ENCODE data around the gene ANKMY1. TPM values are rescaled to one million over a fixed set of nuclear protein-coding genes. Genes with fewer than 3 reads are reported as not detected.
"Not testable (repeated sequence)": the region's sequence is repeated elsewhere in the genome, so short reads cannot be mapped to it uniquely, and the experiment has no call there.

The ANKMY1 gene
- total RNA-seq, 1 experiment from 2014 or later, result 19.5 TPM

DNA sequence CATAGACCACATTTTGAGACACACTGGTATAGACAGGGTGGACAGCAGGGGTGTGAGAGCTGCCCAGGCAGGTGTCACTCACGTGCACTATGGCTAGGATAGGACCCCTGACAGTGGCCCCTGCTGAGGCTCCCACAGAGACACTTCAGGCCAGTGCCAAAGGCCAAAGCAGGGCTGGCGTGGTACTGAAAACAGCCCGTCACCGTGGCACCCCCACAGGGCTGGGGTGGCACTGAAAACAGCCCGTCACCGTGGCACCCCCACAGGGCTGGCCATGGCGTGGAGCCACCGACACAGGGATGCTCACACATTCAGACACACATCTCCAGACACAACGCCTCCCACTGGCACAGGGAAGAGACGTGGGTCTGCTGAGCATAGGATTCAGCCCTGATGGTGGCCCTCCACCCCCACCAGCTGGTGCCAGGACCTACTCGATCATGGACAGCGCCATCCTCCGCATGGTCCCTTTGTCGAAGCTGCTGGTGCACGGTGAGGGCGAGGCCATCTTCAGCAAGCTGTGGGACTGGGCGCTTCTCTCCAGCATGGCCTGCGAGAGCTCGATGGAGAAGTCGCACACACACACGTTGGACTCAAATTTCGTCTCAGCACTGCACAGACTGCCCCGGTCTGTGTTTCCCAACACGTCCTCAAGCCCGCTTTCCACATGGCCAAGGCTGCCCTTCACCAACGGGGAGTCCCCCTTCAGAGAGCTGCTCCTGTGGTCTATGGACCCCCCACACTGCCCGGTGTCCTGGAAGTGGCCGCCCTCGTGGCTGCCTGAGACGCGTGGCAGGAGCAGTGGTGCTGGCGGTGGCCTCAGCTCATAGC lies 34.1 kb downstream of the ANKMY1 start:
- CTCF ChIA-PET, result interaction anchor here (1.7 kb wide), 1 partner anchor 10 kb away, joined by 3 read pairs; no protein-coding TSS in a partner anchor
- Histone ChIP-seq H3K4me2 (ENCODE audit: low read length) (no peak overlapping the region), H3K36me3 (ENCODE audit: low read depth, low read length) (peaks cover 38% of the 10 kb centered on the region), H3K27ac (ENCODE audit: low read length) (no peak overlapping the region), H3K4me1 (ENCODE audit: insufficient read depth, low read length) (no peaks in the 10 kb centered on the region), H3K79me2 (ENCODE audit: low read length) (no peaks in the 10 kb centered on the region), H3K27me3 (ENCODE audit: low read length) (no peaks in the 10 kb centered on the region), H3K9me3 (ENCODE audit: low read length) (peaks cover 9% of the 10 kb centered on the region; the same call in 1 of the 2 replicates), H3K9ac (ENCODE audit: low read length) (no peak overlapping the region), H3K9me2 (replicated peaks; ENCODE audit: low read length) (no peaks in the 10 kb centered on the region), H3F3A (ENCODE audit: low read length, unreplicated experiment) (no peaks in the 10 kb centered on the region), H2AFZ (ENCODE audit: low read length) (no peak overlapping the region), H4K20me1 (ENCODE audit: low read length) (no peaks in the 10 kb centered on the region), H3K4me3 (ENCODE audit: low read length) (no peak overlapping the region)
- no peak for ATAC-seq
- intact Hi-C loops (cut with micrococcal nuclease), result no loop called here
- POLR2A ChIA-PET (ENCODE audit: unreplicated experiment), result no interaction called here
- TF ChIP-seq EZH2 (IDR thresholded peaks at IDR 0.05; ENCODE audit: low read length, unreplicated experiment), result no peak
- TF ChIP-seq, protein P1, sequence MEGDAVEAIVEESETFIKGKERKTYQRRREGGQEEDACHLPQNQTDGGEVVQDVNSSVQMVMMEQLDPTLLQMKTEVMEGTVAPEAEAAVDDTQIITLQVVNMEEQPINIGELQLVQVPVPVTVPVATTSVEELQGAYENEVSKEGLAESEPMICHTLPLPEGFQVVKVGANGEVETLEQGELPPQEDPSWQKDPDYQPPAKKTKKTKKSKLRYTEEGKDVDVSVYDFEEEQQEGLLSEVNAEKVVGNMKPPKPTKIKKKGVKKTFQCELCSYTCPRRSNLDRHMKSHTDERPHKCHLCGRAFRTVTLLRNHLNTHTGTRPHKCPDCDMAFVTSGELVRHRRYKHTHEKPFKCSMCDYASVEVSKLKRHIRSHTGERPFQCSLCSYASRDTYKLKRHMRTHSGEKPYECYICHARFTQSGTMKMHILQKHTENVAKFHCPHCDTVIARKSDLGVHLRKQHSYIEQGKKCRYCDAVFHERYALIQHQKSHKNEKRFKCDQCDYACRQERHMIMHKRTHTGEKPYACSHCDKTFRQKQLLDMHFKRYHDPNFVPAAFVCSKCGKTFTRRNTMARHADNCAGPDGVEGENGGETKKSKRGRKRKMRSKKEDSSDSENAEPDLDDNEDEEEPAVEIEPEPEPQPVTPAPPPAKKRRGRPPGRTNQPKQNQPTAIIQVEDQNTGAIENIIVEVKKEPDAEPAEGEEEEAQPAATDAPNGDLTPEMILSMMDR (conservative IDR thresholded peaks at IDR 0.05; ENCODE audit: low read depth, low read length), result no peak
- TF ChIP-seq EZH2phosphoT487 (IDR thresholded peaks at IDR 0.05; ENCODE audit: borderline replicate concordance, low read length), result no peak
- no peak for DNase-seq
- no TSS peak for BruUV-seq (replicated peaks)

DNA sequence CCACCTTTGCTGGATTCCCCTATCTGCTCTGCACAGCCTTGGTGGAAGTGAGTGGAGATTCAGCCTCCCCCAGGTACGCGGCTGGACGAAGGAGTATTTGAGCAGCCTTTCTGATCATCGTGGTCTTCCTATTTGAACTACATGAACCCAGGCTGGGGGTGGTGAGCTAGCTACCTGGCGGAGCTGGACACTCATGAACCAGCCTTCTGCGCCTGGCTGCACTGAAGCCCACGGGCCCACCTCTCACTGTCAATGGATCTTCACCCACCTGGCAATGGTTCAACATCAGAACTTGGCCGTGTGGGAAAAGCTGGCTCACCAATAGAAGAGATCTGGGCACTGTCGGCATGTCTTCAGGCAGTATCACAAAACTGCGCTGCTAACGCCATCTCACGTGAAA lies 35.4 kb downstream of the ANKMY1 start:
- peaks cover 9% of the 10 kb centered on the region; the same call in 1 of the 2 replicates for H3K9me3 ChIP-seq (ENCODE audit: low read length)
- no peaks in the 10 kb centered on the region for H3K4me1 ChIP-seq (ENCODE audit: insufficient read depth, low read length)
- DNase-seq (no peak), ATAC-seq (no peak)
- no peaks in the 10 kb centered on the region for H3K9me2 ChIP-seq (replicated peaks; ENCODE audit: low read length)
- H2AFZ ChIP-seq (ENCODE audit: low read length), result no peak overlapping the region
- CTCF ChIA-PET, result no interaction called here
- no TSS peak for BruUV-seq (replicated peaks)
- POLR2A ChIA-PET (ENCODE audit: unreplicated experiment), result no interaction called here
- H3K4me3 ChIP-seq (ENCODE audit: low read length), result no peak overlapping the region
- no peak overlapping the region for H3K4me2 ChIP-seq (ENCODE audit: low read length)
- no peak overlapping the region for H3K9ac ChIP-seq (ENCODE audit: low read length)
- no peaks in the 10 kb centered on the region for H3K79me2 ChIP-seq (ENCODE audit: low read length)
- H3K36me3 ChIP-seq (ENCODE audit: low read depth, low read length), result peaks cover 38% of the 10 kb centered on the region
- no peak overlapping the region for H3K27ac ChIP-seq (ENCODE audit: low read length)
- intact Hi-C loops (cut with micrococcal nuclease), result no loop called here
- H3K27me3 ChIP-seq (ENCODE audit: low read length), result no peaks in the 10 kb centered on the region
- no peaks in the 10 kb centered on the region for H3F3A ChIP-seq (ENCODE audit: low read length, unreplicated experiment)
- TF ChIP-seq, protein P1 (conservative IDR thresholded peaks at IDR 0.05; ENCODE audit: low read depth, low read length), result no peak
- no peak for TF ChIP-seq EZH2phosphoT487 (IDR thresholded peaks at IDR 0.05; ENCODE audit: borderline replicate concordance, low read length)
- TF ChIP-seq EZH2 (IDR thresholded peaks at IDR 0.05; ENCODE audit: low read length, unreplicated experiment), result no peak
- no peaks in the 10 kb centered on the region for H4K20me1 ChIP-seq (ENCODE audit: low read length)

DNA sequence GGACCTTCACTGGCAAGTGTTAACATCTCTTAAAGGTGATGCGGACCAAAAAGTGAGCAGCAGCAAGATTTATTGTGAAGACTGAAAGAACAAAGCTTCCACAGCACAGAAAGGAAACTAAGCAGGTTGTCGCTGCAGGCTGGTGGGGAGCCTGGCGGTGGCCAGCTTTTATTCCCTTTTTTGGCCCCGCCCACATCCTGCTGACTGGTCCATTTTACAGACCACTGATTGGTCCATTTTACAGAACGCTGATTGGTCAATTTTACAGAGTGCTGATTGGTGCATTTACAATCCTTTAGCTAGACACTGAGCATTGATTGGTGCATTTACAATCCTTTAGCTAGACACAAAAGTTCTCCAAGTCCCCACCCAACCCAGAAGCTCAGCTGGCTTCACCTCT lies 35.9 kb downstream of the ANKMY1 start:
- H3K79me2 ChIP-seq (ENCODE audit: low read length); H3K9ac ChIP-seq (ENCODE audit: low read length); H3K27me3 ChIP-seq (ENCODE audit: low read length); H2AFZ ChIP-seq (ENCODE audit: low read length); intact Hi-C loops (cut with micrococcal nuclease); DNase-seq; H3K9me3 ChIP-seq (ENCODE audit: low read length); POLR2A ChIA-PET (ENCODE audit: unreplicated experiment); H3K4me2 ChIP-seq (ENCODE audit: low read length); H4K20me1 ChIP-seq (ENCODE audit: low read length); H3K27ac ChIP-seq (ENCODE audit: low read length); CTCF ChIA-PET; H3K4me1 ChIP-seq (ENCODE audit: insufficient read depth, low read length); H3K9me2 ChIP-seq (replicated peaks; ENCODE audit: low read length); H3K4me3 ChIP-seq (ENCODE audit: low read length); H3F3A ChIP-seq (ENCODE audit: low read length, unreplicated experiment); BruUV-seq (replicated peaks); ATAC-seq: not testable (repeated sequence)
- H3K36me3 ChIP-seq (ENCODE audit: low read depth, low read length), result peaks cover 38% of the 10 kb centered on the region

Measured in PC-3 (cell line).